IMR-90 (cell line): ENCODE measurements around the gene TES. TPM values are rescaled to one million over a fixed set of nuclear protein-coding genes. Genes with fewer than 3 reads are reported as not detected.

ENCODE experiments used
- ATAC-seq: fragments of 200-7000 bp; cut with Tn5 transposase; 2 replicates; pipeline ENCODE4 v1.9.1; 2020; ENCODE audit warnings: low read depth, mild to moderate bottlenecking, moderate library complexity
- BruUV-seq: library from RNA; stranded (reverse); fragments of 400-500 nt; replicated peaks from 2 replicates; lab custom pipeline; 2021; lab: Mats Ljungman, UMichigan
- CTCF ChIA-PET: fragments of 300-600 bp; formaldehyde crosslinking; extraction: SDS; loops from one replicate; lab custom pipeline; 2021; ENCODE audit warnings: antibody characterized with exemption; lab: Yijun Ruan, JAX
- POLR2A ChIA-PET: fragments of 300-600 bp; sonication (Branson Sonifier 250); formaldehyde crosslinking; loops from one replicate; lab custom pipeline; 2022; ENCODE audit warnings: antibody characterized with exemption; ENCODE audit not compliant: unreplicated experiment; lab: Charles Lee
- DNase-seq: peaks from one replicate; pipeline ENCODE4 v3.0.0; 2013
- H2AFZ ChIP-seq: replicated peaks from 2 replicates; pipeline ENCODE3; 2013; ENCODE audit warnings: low read length, mild to moderate bottlenecking; ENCODE audit not compliant: poor library complexity
- H2AK5ac ChIP-seq: 2 replicates; pipeline ENCODE4 v1.6.1; 2013; ENCODE audit warnings: low read depth, low read length, inconsistent platforms
- H2AK9ac ChIP-seq: replicated peaks from 2 replicates; pipeline ENCODE3; 2013; ENCODE audit warnings: mild to moderate bottlenecking, low read depth, low read length, moderate library complexity; ENCODE audit not compliant: poor library complexity
- H2BK120ac ChIP-seq: 2 replicates; pipeline ENCODE4 v1.6.1; 2013; ENCODE audit warnings: low read depth, low read length, inconsistent platforms
- H2BK15ac ChIP-seq: 3 replicates; pipeline ENCODE4 v1.6.1; 2013; ENCODE audit warnings: low read depth, low read length, inconsistent platforms
- H2BK20ac ChIP-seq: 2 replicates; pipeline ENCODE4 v1.6.1; 2013; ENCODE audit warnings: low read depth, mild to moderate bottlenecking, inconsistent platforms, low read length, moderate library complexity
- H2BK5ac ChIP-seq: 2 replicates; pipeline ENCODE4 v1.6.1; 2013; ENCODE audit warnings: mild to moderate bottlenecking, low read depth, low read length, inconsistent platforms; ENCODE audit not compliant: poor library complexity, severe bottlenecking
- H3K14ac ChIP-seq: replicated peaks from 2 replicates; pipeline ENCODE4 v1.6.1; 2013; ENCODE audit warnings: low read depth, low read length, inconsistent platforms
- H3K18ac ChIP-seq: 2 replicates; pipeline ENCODE4 v1.6.1; 2013; ENCODE audit warnings: low read depth, low read length, control low read depth
- H3K23ac ChIP-seq: 2 replicates; pipeline ENCODE4 v1.6.1; 2013; ENCODE audit warnings: low read depth, low read length, inconsistent platforms
- H3K27ac ChIP-seq: 2 replicates; pipeline ENCODE4 v1.5.1; 2013; ENCODE audit warnings: mild to moderate bottlenecking, control low read depth, low read length; ENCODE audit not compliant: insufficient read depth
- H3K27me3 ChIP-seq: 2 replicates; pipeline ENCODE4 v1.6.1; 2013; ENCODE audit warnings: low read length; ENCODE audit not compliant: control insufficient read depth, insufficient read depth
- H3K36me3 ChIP-seq: 2 replicates; pipeline ENCODE4 v1.6.1; 2013; ENCODE audit warnings: low read length, mixed read lengths; ENCODE audit not compliant: control insufficient read depth, insufficient read depth
- H3K4ac ChIP-seq: 2 replicates; pipeline ENCODE4 v1.6.1; 2013; ENCODE audit warnings: low read depth, low read length, inconsistent platforms
- H3K4me1 ChIP-seq: 2 replicates; pipeline ENCODE4 v1.6.1; 2013; ENCODE audit warnings: low read length, mixed read lengths; ENCODE audit not compliant: control insufficient read depth, insufficient read depth
- H3K4me2 ChIP-seq: 2 replicates; pipeline ENCODE4 v1.6.1; 2013; ENCODE audit warnings: low read depth, mild to moderate bottlenecking, control low read depth, low read length, moderate library complexity
- H3K4me3 ChIP-seq: 2 replicates; pipeline ENCODE4 v1.5.1; 2013; ENCODE audit warnings: low read depth, mild to moderate bottlenecking, control low read depth, low read length, moderate library complexity; ENCODE audit not compliant: insufficient read depth
- H3K56ac ChIP-seq: 2 replicates; pipeline ENCODE4 v1.6.1; 2013; ENCODE audit warnings: low read length, inconsistent platforms; ENCODE audit not compliant: insufficient read depth; ENCODE audit errors: extremely low read depth
- H3K79me1 ChIP-seq, 2 experiments: 2 replicates each; pipeline ENCODE4 v1.6.1; 2013; ENCODE audit warnings: low read length in 2 of 2, inconsistent platforms in 1 of 2, low read depth in 1 of 2
- H3K9ac ChIP-seq: 2 replicates; pipeline ENCODE4 v1.6.1; 2013; ENCODE audit warnings: low read depth, low read length, control low read depth
- H3K9me1 ChIP-seq: 2 replicates; pipeline ENCODE4 v1.6.1; 2013; ENCODE audit warnings: low read length, inconsistent platforms; ENCODE audit not compliant: insufficient read depth
- H3K9me3 ChIP-seq: 2 replicates; pipeline ENCODE4 v1.6.1; 2013; ENCODE audit warnings: low read length; ENCODE audit not compliant: control insufficient read depth, insufficient read depth
- H4K20me1 ChIP-seq: 2 replicates; pipeline ENCODE4 v1.6.1; 2013; ENCODE audit warnings: low read length, inconsistent platforms; ENCODE audit not compliant: insufficient read depth
- H4K5ac ChIP-seq: 2 replicates; pipeline ENCODE4 v1.6.1; 2013; ENCODE audit warnings: mild to moderate bottlenecking, low read depth, low read length, control low read depth
- H4K8ac ChIP-seq, 2 experiments: 2 replicates each; pipeline ENCODE4 v1.6.1; 2013; ENCODE audit warnings: low read depth in 2 of 2, low read length in 2 of 2, control low read depth in 1 of 2, inconsistent platforms in 1 of 2
- H4K91ac ChIP-seq: 2 replicates; pipeline ENCODE4 v1.6.1; 2013; ENCODE audit warnings: low read depth, low read length, inconsistent platforms; ENCODE audit not compliant: insufficient read depth
- CTCF ChIP-seq: conservative IDR thresholded peaks from 2 replicates; pipeline ENCODE4 v1.5.1; 2012; ENCODE audit warnings: mild to moderate bottlenecking, low read depth, low read length, improper control_type of control experiment
- RCOR1 ChIP-seq: IDR thresholded peaks from 2 replicates; pipeline ENCODE4 v1.6.1; 2012; ENCODE audit warnings: mild to moderate bottlenecking, low read length, improper control_type of control experiment; ENCODE audit not compliant: insufficient replicate concordance
- RFX5 ChIP-seq: IDR thresholded peaks from 2 replicates; pipeline ENCODE4 v1.8.0; 2012; ENCODE audit warnings: low read depth, mild to moderate bottlenecking, low read length, moderate library complexity
- USF2 ChIP-seq: fragments of 150-350 bp; IDR thresholded peaks from 2 replicates; pipeline ENCODE4 v1.6.1; 2017; ENCODE audit warnings: mild to moderate bottlenecking, antibody characterized with exemption, low read length, low read depth
- WGBS, 2 experiments: methylation state at CpG; one replicate each; pipeline versions ENCODE4 v1.1.5 to v1.1.7; 2013; ENCODE audit warnings: missing lambda C conversion rate in 2 of 2; ENCODE audit not compliant: insufficient read length in 1 of 2; ENCODE audit errors: extremely low coverage in 2 of 2; 5-methylcytosine and 5-hydroxymethylcytosine counted together
- dilution Hi-C: fragments of 300-500 bp; cut with HindIII; formaldehyde crosslinking; loops from one replicate; pipeline ENCODE4 v1.14.3; 2018; ENCODE audit warnings: low sequenced_read_pairs; ENCODE audit not compliant: unreplicated experiment
- in situ Hi-C: fragments of 300-500 bp; cut with MboI; formaldehyde crosslinking; loops from 3 replicates; pipeline ENCODE4 v1.14.3; 2019; ENCODE audit warnings: low sequenced_read_pairs, inconsistent platforms, mixed read lengths
- intact Hi-C: fragments of 100-400 bp; cut with micrococcal nuclease; formaldehyde crosslinking; loops from 2 replicates; pipeline ENCODE4 v1.10.0; 2022
- polyA plus RNA-seq, 3 experiments: library from polyadenylated mRNA; depleted of rRNA; stranded (reverse); fragments of >200 nt; gene quantifications; 2 replicates each; pipeline ENCODE4 v1.2.3, GENCODE V29; 2012; ENCODE audit warnings: low replicate concordance in 1 of 3
- total RNA-seq: library from RNA; depleted of rRNA; stranded (reverse); fragments of >200 nt; gene quantifications from 2 replicates; pipeline ENCODE4 v1.2.3, GENCODE V29; 2012

TES gene
- total and polyA plus RNA-seq, 2 of the 4 experiments (the other 2 are of a cell fraction), result 54.0 to 83.3 TPM

GRCh38 chr7:116200963-116201362, 9.4 kb upstream of the TES start:
- DNase-seq (peak; percentile 44), ATAC-seq (peak; percentile 64)

More at GRCh38 chr7:116200963-116201362, 9.4 kb upstream of the TES start:
- Histone ChIP-seq H3K9me1 (no peaks in the 10 kb centered on the region), H2AK5ac (peak overlapping the region; percentile 33; the same call in 1 of the 2 replicates), H3K4me3 (no peak overlapping the region), H2BK120ac (peak overlapping the region; percentile 52; the same call in 1 of the 2 replicates), H3K23ac (no peak overlapping the region; the same call in 1 of the 2 replicates), H3K4ac (peak overlapping the region; percentile 63), H4K8ac (peak overlapping the region; percentile 18 to 35; a peak in 1 of 4 replicates), H3K9me3 (no peaks in the 10 kb centered on the region), H2AK9ac (no peak overlapping the region), H3K9ac (no peak overlapping the region), H4K5ac (no peak overlapping the region), H2BK20ac (peak overlapping the region; percentile 4; the same call in 1 of the 2 replicates), H3K27ac (peak overlapping the region; percentile 73; the same call in 1 of the 2 replicates), H3K18ac (peak overlapping the region; percentile 4; the same call in 1 of the 2 replicates), H3K27me3 (no peaks in the 10 kb centered on the region), H3K14ac (peak overlapping the region; percentile 46), H3K56ac (no peak overlapping the region), H3K4me1 (peaks cover 5% of the 10 kb centered on the region), H4K91ac (peak overlapping the region; percentile 20; the same call in 1 of the 2 replicates), H2AFZ (no peak overlapping the region), H2BK5ac (peak overlapping the region; percentile 10), H3K4me2 (peak overlapping the region; percentile 10), H3K79me1 (no peaks in the 10 kb centered on the region), H3K36me3 (no peaks in the 10 kb centered on the region), H4K20me1 (no peaks in the 10 kb centered on the region), H2BK15ac (no peak overlapping the region)
- POLR2A ChIA-PET, result no interaction called here
- CTCF ChIA-PET, result interaction anchor here (1.1 kb wide), 1 partner anchor 391 kb away, joined by 4 read pairs; no protein-coding TSS in a partner anchor
- no TSS peak for BruUV-seq
- WGBS, 2 experiments, result no CpG with 5 or more reads among the region's 1 CpG
- intact Hi-C loops (no loop called here), dilution Hi-C loops (no loop called here), in situ Hi-C loops (no loop called here)
- TF ChIP-seq RFX5 (no peak), RCOR1 (no peak), CTCF (no peak), USF2 (no peak)
